HAP-1 (cell line): ENCODE data around the gene PRDM11.

Experiments
- DNase-seq, 2 experiments: peaks; one replicate each; pipeline ENCODE4 v3.0.0-alpha.2; 2016 to 2020; ENCODE audit warnings: low spot score in 2 of 2
- H3K27me3 ChIP-seq: fragments of 250-450 bp; sonication (Bioruptor Pico); 2 replicates; pipeline ENCODE4 v1.5.1; 2020; ENCODE audit warnings: low read depth, mild to moderate bottlenecking, moderate library complexity
- H3K36me3 ChIP-seq: fragments of 250-450 bp; sonication (Bioruptor Pico); replicated peaks from 2 replicates; pipeline ENCODE4 v1.5.1; 2020; ENCODE audit warnings: mild to moderate bottlenecking
- H3K4me1 ChIP-seq: fragments of 250-450 bp; sonication (Bioruptor Pico); 2 replicates; pipeline ENCODE4 v1.5.1; 2020; ENCODE audit warnings: mild to moderate bottlenecking
- H3K4me3 ChIP-seq: fragments of 250-450 bp; sonication (Bioruptor Pico); 2 replicates; pipeline ENCODE4 v1.5.1; 2020; ENCODE audit warnings: mild to moderate bottlenecking, moderate library complexity
- H3K9me3 ChIP-seq: fragments of 250-450 bp; sonication (Bioruptor Pico); 2 replicates; pipeline ENCODE4 v1.5.1; 2020; ENCODE audit warnings: mild to moderate bottlenecking, moderate library complexity
- in situ Hi-C: fragments of 300-500 bp; cut with MboI; formaldehyde crosslinking; loops from 3 replicates; pipeline ENCODE4 v1.14.3; 2020; ENCODE audit warnings: low sequenced_read_pairs, inconsistent platforms, mixed read lengths

The PRDM11 gene

GRCh38 chr11:45218705-45219104 lies 72.3 kb downstream of the PRDM11 start:
- no peaks in the 10 kb centered on the region for H3K27me3 ChIP-seq
- no peaks in the 10 kb centered on the region for H3K9me3 ChIP-seq
- no peaks in the 10 kb centered on the region for H3K4me1 ChIP-seq
- in situ Hi-C loops = no loop called here
- H3K36me3 ChIP-seq = no peaks in the 10 kb centered on the region
- H3K4me3 ChIP-seq = no peak overlapping the region
- DNase-seq = no peak

GRCh38 chr11:45219411-45219810 lies 73.0 kb downstream of the PRDM11 start:
- Histone ChIP-seq H3K9me3 (no peaks in the 10 kb centered on the region), H3K4me3 (no peak overlapping the region), H3K36me3 (no peaks in the 10 kb centered on the region), H3K27me3 (no peaks in the 10 kb centered on the region), H3K4me1 (no peaks in the 10 kb centered on the region)
- no peak for DNase-seq
- in situ Hi-C loops = no loop called here

- Histone ChIP-seq H3K36me3 (no peaks in the 10 kb centered on the region), H3K27me3 (no peaks in the 10 kb centered on the region), H3K4me1 (no peaks in the 10 kb centered on the region), H3K4me3 (no peak overlapping the region), H3K9me3 (no peaks in the 10 kb centered on the region)
- DNase-seq = no peak
- in situ Hi-C loops = no loop called here
These were observed 77.1 kb downstream of the PRDM11 start for GRCh38 chr11:45223496-45223895.

DNA sequence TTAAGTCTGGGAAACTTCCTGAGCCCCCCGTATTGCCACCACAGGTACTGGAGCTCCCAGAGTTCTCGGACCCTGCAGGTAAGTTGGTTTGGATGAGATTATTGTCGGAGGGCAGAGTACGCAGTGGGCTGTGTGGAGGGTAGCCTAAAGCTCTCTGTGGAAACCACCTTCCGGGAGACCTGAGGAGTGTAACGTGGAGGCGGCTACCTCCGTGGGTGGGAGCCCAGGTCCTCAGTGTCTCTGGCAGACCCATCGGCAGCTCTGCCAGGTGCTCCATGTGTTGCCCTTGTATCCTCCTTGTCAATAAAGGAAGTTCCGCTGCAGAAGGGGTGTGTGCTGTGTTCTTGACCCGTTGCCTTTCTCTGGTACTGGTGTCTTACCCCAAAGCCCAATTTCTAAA lies 78.3 kb downstream of the PRDM11 start:
- in situ Hi-C loops = no loop called here
- Histone ChIP-seq H3K27me3 (no peaks in the 10 kb centered on the region), H3K4me3 (no peak overlapping the region), H3K36me3 (no peaks in the 10 kb centered on the region), H3K4me1 (no peaks in the 10 kb centered on the region), H3K9me3 (no peaks in the 10 kb centered on the region)
- no peak for DNase-seq

- no peak overlapping the region for H3K4me3 ChIP-seq
- no peaks in the 10 kb centered on the region for H3K27me3 ChIP-seq
- no peaks in the 10 kb centered on the region for H3K9me3 ChIP-seq
- H3K4me1 ChIP-seq = no peaks in the 10 kb centered on the region
- no peaks in the 10 kb centered on the region for H3K36me3 ChIP-seq
- no peak for DNase-seq
- in situ Hi-C loops = no loop called here
These were observed 78.8 kb downstream of the PRDM11 start for GRCh38 chr11:45225277-45225676.

DNA sequence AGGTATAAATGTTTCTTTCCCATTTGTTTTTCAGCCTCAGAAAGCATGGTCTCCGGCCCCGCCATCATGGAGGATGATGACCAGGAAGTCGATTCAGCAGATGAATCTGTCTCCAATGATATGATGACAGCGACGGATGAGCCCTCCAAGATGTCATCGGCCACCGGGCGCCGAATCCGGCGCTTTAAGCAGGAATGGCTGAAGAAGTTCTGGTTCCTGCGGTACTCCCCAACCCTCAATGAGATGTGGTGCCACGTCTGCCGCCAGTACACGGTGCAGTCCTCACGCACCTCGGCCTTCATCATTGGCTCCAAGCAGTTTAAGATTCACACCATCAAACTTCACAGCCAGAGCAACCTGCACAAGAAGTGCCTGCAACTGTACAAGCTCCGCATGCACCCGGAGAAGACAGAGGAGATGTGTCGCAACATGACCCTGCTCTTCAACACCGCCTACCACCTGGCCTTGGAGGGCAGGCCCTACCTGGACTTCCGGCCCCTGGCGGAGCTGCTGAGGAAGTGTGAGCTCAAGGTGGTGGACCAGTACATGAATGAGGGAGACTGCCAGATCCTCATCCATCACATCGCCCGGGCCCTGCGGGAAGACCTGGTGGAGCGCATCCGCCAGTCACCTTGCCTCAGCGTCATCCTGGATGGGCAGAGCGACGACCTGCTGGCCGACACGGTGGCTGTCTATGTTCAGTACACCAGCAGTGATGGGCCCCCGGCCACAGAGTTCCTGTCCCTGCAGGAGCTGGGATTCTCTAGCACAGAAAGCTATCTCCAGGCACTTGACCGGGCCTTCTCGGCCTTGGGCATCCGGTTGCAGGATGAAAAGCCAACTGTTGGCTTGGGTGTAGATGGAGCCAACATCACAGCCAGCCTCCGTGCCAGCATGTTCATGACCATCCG lies 79.8 kb downstream of the PRDM11 start:
- no peaks in the 10 kb centered on the region for H3K27me3 ChIP-seq
- no peaks in the 10 kb centered on the region for H3K9me3 ChIP-seq
- no peak for DNase-seq
- no peak overlapping the region for H3K4me3 ChIP-seq
- no peaks in the 10 kb centered on the region for H3K36me3 ChIP-seq
- no peaks in the 10 kb centered on the region for H3K4me1 ChIP-seq
- in situ Hi-C loops = no loop called here

GRCh38 chr11:45226901-45227300 lies 80.5 kb downstream of the PRDM11 start:
- H3K9me3 ChIP-seq = no peaks in the 10 kb centered on the region
- no peak for DNase-seq
- in situ Hi-C loops = no loop called here
- no peaks in the 10 kb centered on the region for H3K4me1 ChIP-seq
- H3K4me3 ChIP-seq = no peak overlapping the region
- no peaks in the 10 kb centered on the region for H3K36me3 ChIP-seq
- H3K27me3 ChIP-seq = no peaks in the 10 kb centered on the region

DNA sequence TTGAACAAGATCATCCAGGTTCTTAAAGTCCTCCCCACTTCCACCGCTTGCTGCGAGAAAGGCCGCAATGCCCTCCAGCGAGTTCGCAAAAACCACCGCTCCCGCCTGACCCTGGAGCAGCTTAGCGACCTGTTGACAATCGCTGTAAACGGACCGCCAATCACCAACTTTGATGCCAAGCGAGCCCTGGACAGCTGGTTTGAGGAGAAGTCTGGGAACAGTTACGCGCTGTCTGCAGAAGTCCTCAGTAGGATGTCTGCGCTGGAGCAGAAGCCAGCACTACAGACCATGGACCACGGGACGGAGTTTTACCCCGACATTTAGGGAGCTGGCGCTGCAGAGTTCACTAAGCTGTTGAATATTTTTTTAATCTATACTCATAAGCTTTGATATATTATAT lies 81.4 kb downstream of the PRDM11 start:
- no peak overlapping the region for H3K4me3 ChIP-seq
- no peaks in the 10 kb centered on the region for H3K9me3 ChIP-seq
- H3K27me3 ChIP-seq = no peaks in the 10 kb centered on the region
- in situ Hi-C loops = no loop called here
- DNase-seq = no peak
- no peaks in the 10 kb centered on the region for H3K4me1 ChIP-seq
- no peaks in the 10 kb centered on the region for H3K36me3 ChIP-seq

DNA sequence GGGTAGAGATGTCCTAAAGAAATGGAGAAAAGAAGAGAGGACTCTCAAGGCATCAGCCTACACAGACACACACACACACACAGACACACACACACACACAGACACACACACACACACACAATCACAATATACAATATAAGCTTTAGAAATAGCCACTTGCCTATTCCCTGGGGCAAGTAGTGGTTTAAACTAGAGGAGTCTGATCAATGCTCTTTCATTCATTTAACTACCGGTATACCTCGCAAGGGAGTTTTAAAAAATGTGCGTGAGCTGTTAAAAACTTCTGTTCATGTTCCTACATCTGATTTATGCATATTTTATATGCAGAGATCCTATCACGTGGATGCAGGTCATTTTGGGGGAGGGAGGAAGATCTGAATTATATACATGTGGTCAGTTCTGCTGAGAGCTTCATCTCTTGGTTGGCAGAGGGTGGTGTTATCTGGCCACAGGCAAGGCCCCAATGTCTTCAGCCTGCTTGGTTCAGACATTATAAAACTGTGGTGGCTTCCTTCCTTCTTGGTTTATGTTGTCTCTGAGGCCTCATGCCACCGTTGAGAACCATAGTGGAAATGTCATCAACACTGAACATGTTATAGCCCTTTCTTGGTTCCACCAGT lies 83.1 kb downstream of the PRDM11 start:
- DNase-seq = no peak
- Histone ChIP-seq H3K4me3 (no peak overlapping the region), H3K36me3 (no peaks in the 10 kb centered on the region), H3K9me3 (no peaks in the 10 kb centered on the region), H3K4me1 (no peaks in the 10 kb centered on the region), H3K27me3 (no peaks in the 10 kb centered on the region)
- in situ Hi-C loops = loop anchor here (10.0 kb wide), 1 partner anchor 55 kb away; no protein-coding TSS in a partner anchor

GRCh38 chr11:45232341-45233080 lies 86.1 kb downstream of the PRDM11 start:
- no peak overlapping the region for H3K4me3 ChIP-seq
- H3K36me3 ChIP-seq = no peaks in the 10 kb centered on the region
- H3K4me1 ChIP-seq = no peaks in the 10 kb centered on the region
- no peaks in the 10 kb centered on the region for H3K9me3 ChIP-seq
- in situ Hi-C loops = loop anchor here (10.0 kb wide), 1 partner anchor 58 kb away; no protein-coding TSS in a partner anchor
- H3K27me3 ChIP-seq = 0 out of 2 replicates have a peak, but pooled peaks cover 2% of the 10 kb centered on the region
- DNase-seq = no peak

- peak; percentile 34 to 83 for DNase-seq
- Histone ChIP-seq H3K9me3 (no peaks in the 10 kb centered on the region), H3K4me1 (no peaks in the 10 kb centered on the region), H3K27me3 (0 out of 2 replicates have a peak, but pooled peaks cover 2% of the 10 kb centered on the region), H3K4me3 (no peak overlapping the region), H3K36me3 (no peaks in the 10 kb centered on the region)
- in situ Hi-C loops = loop anchor here (10.0 kb wide), 1 partner anchor 58 kb away; no protein-coding TSS in a partner anchor
These were observed 86.8 kb downstream of the PRDM11 start for GRCh38 chr11:45233121-45233803.

GRCh38 chr11:45233804-45234170 lies 87.3 kb downstream of the PRDM11 start:
- Histone ChIP-seq H3K4me1 (no peaks in the 10 kb centered on the region), H3K9me3 (no peaks in the 10 kb centered on the region), H3K4me3 (no peak overlapping the region), H3K27me3 (0 out of 2 replicates have a peak, but pooled peaks cover 2% of the 10 kb centered on the region), H3K36me3 (no peaks in the 10 kb centered on the region)
- in situ Hi-C loops = loop anchor here (10.0 kb wide), 1 partner anchor 59 kb away; no protein-coding TSS in a partner anchor
- DNase-seq = no peak

- no peak for DNase-seq
- no peaks in the 10 kb centered on the region for H3K9me3 ChIP-seq
- no peak overlapping the region for H3K4me3 ChIP-seq
- in situ Hi-C loops = loop anchor here (10.0 kb wide), 1 partner anchor 60 kb away; no protein-coding TSS in a partner anchor
- no peaks in the 10 kb centered on the region for H3K36me3 ChIP-seq
- H3K4me1 ChIP-seq = no peaks in the 10 kb centered on the region
- H3K27me3 ChIP-seq = 0 out of 2 replicates have a peak, but pooled peaks cover 2% of the 10 kb centered on the region
These were observed 88.0 kb downstream of the PRDM11 start for GRCh38 chr11:45234306-45235006.
